GM11168 (cell line): ENCODE data around the gene RUNX1.
"Not testable (repeated sequence)": the region's sequence is repeated elsewhere in the genome, so short reads cannot be mapped to it uniquely, and the experiment has no call there.

Experiments
- in situ Hi-C: fragments of 300-500 bp; cut with MboI; formaldehyde crosslinking; loops from one replicate; pipeline ENCODE4 v1.12.0; 2022; ENCODE audit warnings: low sequenced_read_pairs; ENCODE audit not compliant: unreplicated experiment

RUNX1 gene

GRCh38 chr21:34805157-34805556 is 243.9 kb downstream of the RUNX1 start:
- in situ Hi-C loops: no loop called here

GRCh38 chr21:34804584-34804983 is 244.5 kb downstream of the RUNX1 start:
- in situ Hi-C loops: not testable (repeated sequence)

- in situ Hi-C loops: no loop called here
Observed at GRCh38 chr21:34803782-34804370, 245.2 kb downstream of the RUNX1 start.

GRCh38 chr21:34802180-34802899 is 246.8 kb downstream of the RUNX1 start:
- in situ Hi-C loops: no loop called here

- in situ Hi-C loops: no loop called here
Observed at GRCh38 chr21:34801519-34802132, 247.5 kb downstream of the RUNX1 start.

GRCh38 chr21:34800797-34801518 is 248.1 kb downstream of the RUNX1 start:
- in situ Hi-C loops: no loop called here

- in situ Hi-C loops: loop anchor here (10.0 kb wide), 1 partner anchor 606 kb away; no protein-coding TSS in a partner anchor
Observed at GRCh38 chr21:34799092-34799491, 250.0 kb downstream of the RUNX1 start.

- in situ Hi-C loops: loop anchor here (10.0 kb wide), 1 partner anchor 607 kb away; no protein-coding TSS in a partner anchor
Observed at GRCh38 chr21:34797921-34798535, 251.1 kb downstream of the RUNX1 start.

- in situ Hi-C loops: loop anchor here (10.0 kb wide), 1 partner anchor 608 kb away; no protein-coding TSS in a partner anchor
Observed at GRCh38 chr21:34797201-34797525, 251.9 kb downstream of the RUNX1 start.

- in situ Hi-C loops: loop anchor here (10.0 kb wide), 1 partner anchor 608 kb away; no protein-coding TSS in a partner anchor
Observed at GRCh38 chr21:34796518-34797200, 252.4 kb downstream of the RUNX1 start.

GRCh38 chr21:34795548-34796180 is 253.4 kb downstream of the RUNX1 start:
- in situ Hi-C loops: loop anchor here (10.0 kb wide), 1 partner anchor 609 kb away; no protein-coding TSS in a partner anchor

GRCh38 chr21:34795175-34795547 is 253.9 kb downstream of the RUNX1 start:
- in situ Hi-C loops: loop anchor here (10.0 kb wide), 1 partner anchor 610 kb away; no protein-coding TSS in a partner anchor

- in situ Hi-C loops: loop anchor here (10.0 kb wide), 1 partner anchor 610 kb away; no protein-coding TSS in a partner anchor
Observed at GRCh38 chr21:34794686-34795085, 254.4 kb downstream of the RUNX1 start.

- in situ Hi-C loops: loop anchor here (10.0 kb wide), 1 partner anchor 611 kb away; no protein-coding TSS in a partner anchor
Observed at GRCh38 chr21:34793471-34793870, 255.6 kb downstream of the RUNX1 start.

- in situ Hi-C loops: loop anchor here (10.0 kb wide), 1 partner anchor 612 kb away; no protein-coding TSS in a partner anchor
Observed at GRCh38 chr21:34792504-34793089, 256.5 kb downstream of the RUNX1 start.

- in situ Hi-C loops: loop anchor here (10.0 kb wide), 1 partner anchor 613 kb away; no protein-coding TSS in a partner anchor
Observed at GRCh38 chr21:34791776-34792503, 257.2 kb downstream of the RUNX1 start.

- in situ Hi-C loops: loop anchor here (10.0 kb wide), 1 partner anchor 614 kb away; no protein-coding TSS in a partner anchor
Observed at GRCh38 chr21:34790834-34791233, 258.3 kb downstream of the RUNX1 start.

- in situ Hi-C loops: loop anchor here (10.0 kb wide), 1 partner anchor 614 kb away; no protein-coding TSS in a partner anchor
Observed at GRCh38 chr21:34790341-34790740, 258.8 kb downstream of the RUNX1 start.
